Common myeloid progenitor, CD34-positive (primary cell): ENCODE results near the gene LYAR.
"Not testable (repeated sequence)": the region's sequence is repeated elsewhere in the genome, so short reads cannot be mapped to it uniquely, and the experiment has no call there.

Experiments
- CTCF ChIA-PET: fragments of 350-600 bp; sonication (Branson Sonifier 250); formaldehyde crosslinking; loops from one replicate; lab custom pipeline; 2021; ENCODE audit warnings: antibody characterized with exemption; lab: Charles Lee
- POLR2A ChIA-PET: fragments of 350-600 bp; sonication (Branson Sonifier 250); formaldehyde crosslinking; loops from one replicate; lab custom pipeline; 2021; ENCODE audit warnings: antibody characterized with exemption; lab: Charles Lee
- DNase-seq, 3 donors: peaks; one replicate each; pipeline versions ENCODE4 v3.0.0 to v3.0.0-alpha.2; 2013
- H3K27ac ChIP-seq, 2 experiments: 1 replicate in 1 of 2; 2 replicates in 1 of 2; pipeline ENCODE4 v1.7.0; 2013; ENCODE audit warnings: inconsistent platforms in 2 of 2, low read length in 2 of 2, mild to moderate bottlenecking in 2 of 2, low read depth in 1 of 2, moderate library complexity in 1 of 2; ENCODE audit not compliant: severe bottlenecking in 2 of 2, insufficient read depth in 1 of 2, poor library complexity in 1 of 2
- H3K27me3 ChIP-seq, 5 experiments: replicated peaks in 2 of 5; 1 replicate in 3 of 5; 2 replicates in 2 of 5; pipeline versions ENCODE4 v1.6.1 to v1.7.0; 2013; ENCODE audit warnings: low read length in 4 of 5, mild to moderate bottlenecking in 2 of 5, moderate library complexity in 2 of 5, inconsistent platforms in 1 of 5; ENCODE audit not compliant: insufficient read depth in 5 of 5, control insufficient read depth in 4 of 5
- H3K36me3 ChIP-seq, 4 experiments: 1 replicate in 2 of 4; 2 replicates in 2 of 4; pipeline versions ENCODE4 v1.6.1 to v1.7.0; 2013; ENCODE audit warnings: low read length in 3 of 4, control low read depth in 1 of 4, mild to moderate bottlenecking in 1 of 4; ENCODE audit not compliant: control insufficient read depth in 4 of 4, insufficient read depth in 4 of 4
- H3K4me1 ChIP-seq, 4 experiments: 1 replicate in 3 of 4; 2 replicates in 1 of 4; pipeline versions ENCODE4 v1.6.1 to v1.7.1; 2013; ENCODE audit warnings: low read length in 3 of 4, mild to moderate bottlenecking in 3 of 4, control low read depth in 1 of 4, inconsistent platforms in 1 of 4, moderate library complexity in 1 of 4; ENCODE audit not compliant: control insufficient read depth in 4 of 4, insufficient read depth in 4 of 4; ENCODE audit errors: control extremely low read depth in 1 of 4
- H3K4me3 ChIP-seq, 7 experiments: 1 replicate in 4 of 7; 2 replicates in 3 of 7; pipeline versions ENCODE4 v1.5.1 to v1.7.0; 2013; ENCODE audit warnings: mild to moderate bottlenecking in 7 of 7, low read length in 6 of 7, moderate library complexity in 6 of 7, inconsistent platforms in 2 of 7, low read depth in 2 of 7, control low read depth in 1 of 7; ENCODE audit not compliant: insufficient read depth in 4 of 7, control insufficient read depth in 1 of 7; ENCODE audit errors: extremely low read depth in 1 of 7
- H3K9me3 ChIP-seq, 5 experiments: 1 replicate in 4 of 5; 2 replicates in 1 of 5; pipeline versions ENCODE4 v1.6.1 to v1.7.1; 2013; ENCODE audit warnings: low read length in 4 of 5, mild to moderate bottlenecking in 2 of 5, inconsistent platforms in 1 of 5, low read depth in 1 of 5, moderate library complexity in 1 of 5; ENCODE audit not compliant: control insufficient read depth in 4 of 5, insufficient read depth in 2 of 5; ENCODE audit errors: control extremely low read depth in 1 of 5
- WGBS: methylation state at CpG from one replicate; pipeline ENCODE4 v1.1.5; 2013; ENCODE audit not compliant: insufficient coverage; 5-methylcytosine and 5-hydroxymethylcytosine counted together

The LYAR gene

DNA sequence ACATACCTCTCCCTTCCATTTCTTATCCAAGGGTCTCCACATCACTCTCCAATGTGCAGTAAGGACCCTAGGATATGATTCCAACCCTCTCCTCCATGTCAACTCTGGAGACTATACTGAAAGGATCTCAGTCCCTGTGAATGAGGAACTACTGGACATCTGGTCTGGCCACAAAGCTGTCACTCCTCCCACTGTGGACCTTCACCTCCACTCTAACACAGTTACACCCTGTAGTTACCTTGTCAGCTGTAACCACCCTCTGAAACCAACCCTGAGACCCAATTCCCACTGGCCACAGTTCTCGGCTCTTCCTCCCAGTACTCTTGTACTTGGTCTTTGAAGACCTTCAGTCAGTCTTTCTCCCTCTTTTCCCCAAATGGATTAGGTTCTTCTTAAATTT, 44.8 kb downstream of the LYAR start:
- H3K27ac ChIP-seq = no peak overlapping the region
- H3K27me3 ChIP-seq = no peaks in the 10 kb centered on the region
- peaks cover 11 to 37% (median 26%) of the 10 kb centered on the region in 4 experiments for H3K36me3 ChIP-seq
- H3K4me1 ChIP-seq = peaks cover 8 to 18% (median 12%) of the 10 kb centered on the region in 4 experiments
- H3K4me3 ChIP-seq = no peak overlapping the region
- CTCF ChIA-PET = no interaction called here
- no peak for DNase-seq
- H3K9me3 ChIP-seq = no peaks in the 10 kb centered on the region
- WGBS = 100% methylated on average over 1 of the region's 1 CpG
- POLR2A ChIA-PET = no interaction called here

DNA sequence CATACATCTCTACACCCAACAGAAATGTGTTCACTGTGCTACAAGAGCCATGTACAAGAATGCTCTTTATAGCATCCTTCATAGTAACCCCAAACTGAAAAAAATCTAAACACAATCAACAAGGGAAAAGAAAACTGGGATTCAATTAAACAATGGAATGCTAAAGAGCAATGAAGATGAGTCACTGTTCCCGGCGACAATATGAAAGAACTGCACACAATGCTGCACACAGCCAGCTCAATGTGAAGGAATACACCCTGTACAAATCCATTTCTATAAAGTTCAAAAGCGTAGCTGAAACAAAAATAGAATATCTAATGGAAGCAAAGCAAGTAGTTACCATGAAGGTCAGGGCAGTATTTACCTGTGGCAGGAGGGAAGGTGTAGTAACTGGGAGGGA, 50.4 kb downstream of the LYAR start:
- H3K4me1 ChIP-seq, CTCF ChIA-PET, H3K27ac ChIP-seq, H3K27me3 ChIP-seq, POLR2A ChIA-PET, H3K4me3 ChIP-seq, H3K9me3 ChIP-seq, DNase-seq: not testable (repeated sequence)
- WGBS = 100% methylated on average over 2 of the region's 3 CpGs
- peaks cover 7 to 57% (median 20%) of the 10 kb centered on the region in 4 experiments for H3K36me3 ChIP-seq

DNA sequence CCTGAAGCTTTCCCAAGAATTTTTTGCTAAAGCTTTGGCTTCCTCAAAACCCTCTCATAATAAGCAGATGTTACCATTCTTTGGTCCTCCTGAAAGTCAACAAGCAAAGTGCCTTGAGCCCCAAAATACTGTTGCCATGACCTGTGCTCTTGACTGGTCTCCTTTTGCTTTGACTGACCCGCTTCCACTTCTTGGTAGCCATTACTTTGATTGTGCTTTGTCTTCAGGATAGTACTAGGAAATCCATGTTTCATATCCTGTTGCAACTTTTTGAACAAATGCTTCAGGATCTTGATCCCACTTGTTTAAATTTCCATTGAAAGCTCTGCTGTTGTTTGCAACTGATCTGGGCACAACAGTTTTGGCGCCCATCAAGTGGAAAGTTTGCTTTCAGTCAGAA, 56.3 kb downstream of the LYAR start:
- Histone ChIP-seq H3K27ac (no peak overlapping the region), H3K36me3 (peaks cover 0 to 17% (median 2%) of the 10 kb centered on the region in 4 experiments), H3K4me1 (no peaks in the 10 kb centered on the region), H3K9me3 (peaks cover 2 to 11% (median 3%) of the 10 kb centered on the region in 5 experiments), H3K27me3 (peaks cover 2 to 22% (median 5%) of the 10 kb centered on the region in 5 experiments), H3K4me3 (no peak overlapping the region)
- DNase-seq = no peak
- 91% methylated on average over 2 of the region's 2 CpGs for WGBS
- ChIA-PET CTCF (no interaction called here), POLR2A (no interaction called here)

DNA sequence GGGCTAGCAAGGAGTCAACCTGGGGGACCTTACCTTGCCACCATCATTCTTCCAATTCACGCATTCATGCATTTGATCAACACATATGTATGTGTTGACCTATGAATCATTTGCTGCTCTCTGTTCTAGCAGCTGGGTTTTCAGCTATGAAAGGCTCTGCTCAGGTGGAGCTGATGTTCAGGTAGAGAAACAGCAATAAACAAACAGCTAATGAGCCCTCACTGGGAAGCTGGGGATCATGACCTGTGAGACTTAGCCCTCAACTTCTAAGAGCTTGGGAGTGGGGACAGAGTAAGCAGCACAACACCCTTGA, 61.6 kb downstream of the LYAR start:
- CTCF ChIA-PET = no interaction called here
- Histone ChIP-seq H3K27me3 (peaks cover 2 to 73% (median 19%) of the 10 kb centered on the region in 5 experiments), H3K4me3 (no peak overlapping the region), H3K4me1 (no peaks in the 10 kb centered on the region), H3K36me3 (no peaks in the 10 kb centered on the region), H3K9me3 (peaks cover 0 to 10% (median 4%) of the 10 kb centered on the region in 5 experiments), H3K27ac (no peak overlapping the region)
- no CpG with 5 or more reads among the region's 1 CpG for WGBS
- POLR2A ChIA-PET = no interaction called here
- no peak for DNase-seq

DNA sequence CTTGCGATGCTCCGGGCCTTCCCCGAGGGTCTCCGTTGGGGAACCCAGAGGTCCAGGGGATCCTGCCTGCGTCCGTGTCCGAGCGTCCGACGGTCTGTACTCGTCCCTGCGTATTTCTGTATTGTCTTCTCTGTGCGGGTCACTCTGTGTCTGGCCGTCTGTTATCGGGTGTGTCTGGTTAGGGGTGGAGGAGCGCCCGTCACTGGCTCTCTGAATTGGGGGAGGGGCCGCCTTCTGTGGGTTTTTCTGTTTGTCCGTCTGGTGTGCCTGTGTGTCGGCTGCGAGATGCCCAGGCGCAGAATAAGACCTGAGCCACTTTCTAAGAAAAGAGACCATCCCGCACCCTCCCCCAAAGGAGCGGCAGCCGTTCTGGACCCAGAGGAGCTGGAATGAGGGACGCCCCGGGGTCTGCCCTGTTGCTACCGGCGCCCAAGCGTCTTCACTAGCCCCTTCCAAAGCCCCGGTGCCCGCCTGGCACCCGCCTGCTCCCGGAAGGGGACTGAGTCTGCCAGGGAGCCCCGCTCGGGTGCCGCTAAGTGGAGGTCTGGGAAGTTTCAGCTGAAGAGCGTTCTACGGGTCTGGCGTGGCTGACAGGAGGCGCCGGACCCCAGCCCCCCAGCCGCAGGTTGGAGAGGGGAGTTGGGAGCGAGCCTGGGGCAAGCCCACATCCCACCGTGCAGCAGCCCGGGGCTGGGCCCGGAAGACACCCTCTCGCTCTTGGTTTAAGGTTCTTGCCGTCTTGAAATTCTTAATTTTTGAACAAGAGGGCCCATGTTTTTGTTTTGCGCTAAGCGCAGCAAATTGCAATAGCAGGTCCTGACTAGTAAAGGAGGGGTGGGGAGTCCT, 62.2 kb downstream of the LYAR start:
- CTCF ChIA-PET = no interaction called here

DNA sequence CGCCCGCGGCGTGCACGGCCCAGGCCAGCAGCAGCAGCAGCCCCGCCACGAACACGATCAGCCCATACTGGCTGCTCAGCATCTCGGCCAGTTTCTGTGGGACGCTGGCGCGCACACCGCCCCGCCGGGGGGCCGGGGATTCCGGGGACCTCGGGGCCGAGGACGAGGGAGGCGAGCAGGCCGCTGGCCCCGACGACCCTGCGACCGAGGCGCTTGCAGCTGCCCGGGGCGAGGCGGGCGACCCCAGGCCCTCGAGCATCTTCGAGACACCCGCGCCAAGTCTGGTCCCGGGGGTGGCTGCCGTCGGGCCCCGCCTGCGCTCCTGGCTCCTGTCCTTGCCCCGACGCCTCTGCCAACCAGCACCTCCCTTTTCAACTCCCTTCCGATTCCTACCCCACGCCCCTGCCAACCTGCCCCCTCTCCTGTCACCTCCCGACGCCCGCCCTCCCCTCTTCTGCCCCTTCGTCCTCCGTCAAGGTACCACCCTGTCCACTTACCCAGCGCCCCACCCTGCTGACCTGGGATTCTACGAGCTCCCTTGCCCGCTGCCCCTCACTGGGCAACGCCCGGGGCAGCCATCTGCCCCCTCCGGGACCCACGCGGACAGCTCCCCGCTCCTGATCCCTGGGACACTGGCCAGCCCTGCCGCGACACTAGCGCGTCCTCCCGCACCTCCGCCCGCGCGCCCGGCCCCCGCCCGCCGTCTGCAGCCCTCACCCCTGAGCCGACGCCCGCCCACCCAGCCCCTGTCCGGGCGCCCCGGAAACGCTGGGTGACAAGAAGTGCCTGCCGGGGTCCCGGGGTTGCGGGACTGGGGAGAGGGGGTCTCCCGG, 63.1 kb downstream of the LYAR start, which contains the start of gene OTOP1:
OTOP1 (minus strand) TSS at position 324 of the 833 bp plus-strand sequence; CDS start at position 259, 65 bp downstream.
- Histone ChIP-seq H3K36me3 (no peaks in the 10 kb centered on the region), H3K9me3 (peaks cover 0 to 6% (median 4%) of the 10 kb centered on the region in 5 experiments), H3K4me3 (peak within 1 kb of the TSS in 1 of 7 experiments; percentile 19), H3K27me3 (peaks cover under 1 to 87% (median 21%) of the 10 kb centered on the region in 5 experiments), H3K27ac (no peak within 1 kb of the TSS), H3K4me1 (no peaks in the 10 kb centered on the region)
- no peak for DNase-seq
- POLR2A ChIA-PET = no interaction called here
- 17% methylated on average over 56 of the region's 82 CpGs for WGBS
- CTCF ChIA-PET = no interaction called here

More for the DNA sequence above, 62.2 kb downstream of the LYAR start:
- 8% methylated on average over 39 of the region's 51 CpGs for WGBS
- Histone ChIP-seq H3K36me3 (no peaks in the 10 kb centered on the region), H3K27ac (no peak overlapping the region), H3K27me3 (peaks cover 2 to 78% (median 21%) of the 10 kb centered on the region in 5 experiments), H3K4me1 (no peaks in the 10 kb centered on the region), H3K9me3 (peaks cover 0 to 6% (median 4%) of the 10 kb centered on the region in 5 experiments), H3K4me3 (peak overlapping the region in 2 of 7 experiments; percentile 16 to 19)
- DNase-seq = no peak
- POLR2A ChIA-PET = no interaction called here
